HepG2 (cell line): ENCODE results near the gene TGM1. TPM values are rescaled to one million over a fixed set of nuclear protein-coding genes. Genes with fewer than 3 reads are reported as not detected.

Experiments used
- BHLHE40 ChIP-seq: IDR thresholded peaks from 2 replicates; pipeline ENCODE4 v1.6.1; 2011; ENCODE audit warnings: low read length, improper control_type of control experiment
- CBFB ChIP-seq: sonication (generic); formaldehyde crosslinking; IDR thresholded peaks from 2 replicates; pipeline ENCODE4 v1.4.0; 2020; ENCODE audit warnings: missing genetic modification reagents
- KLF13 ChIP-seq: sonication (generic); formaldehyde crosslinking; IDR thresholded peaks from 2 replicates; pipeline ENCODE4 v1.4.0; 2020; ENCODE audit warnings: mild to moderate bottlenecking, missing genetic modification reagents
- MAX ChIP-seq: IDR thresholded peaks from 2 replicates; pipeline ENCODE4 v1.6.1; 2012; ENCODE audit warnings: inconsistent platforms
- MBD4 ChIP-seq: IDR thresholded peaks from 2 replicates; pipeline ENCODE4 v1.6.1; 2012; ENCODE audit warnings: low read length, inconsistent platforms, borderline replicate concordance
- NFIB ChIP-seq: sonication (generic); formaldehyde crosslinking; IDR thresholded peaks from 2 replicates; pipeline ENCODE4 v1.9.0; 2021; ENCODE audit warnings: missing genetic modification reagents, mild to moderate bottlenecking, borderline replicate concordance
- NR1H2 ChIP-seq: sonication (generic); formaldehyde crosslinking; IDR thresholded peaks from 2 replicates; pipeline ENCODE4 v1.8.1; 2022; ENCODE audit warnings: low read depth, missing genetic modification reagents, borderline replicate concordance
- NRL ChIP-seq: sonication (generic); formaldehyde crosslinking; IDR thresholded peaks from 2 replicates; pipeline ENCODE4 v1.5.0; 2020; ENCODE audit warnings: missing genetic modification reagents, mild to moderate bottlenecking, moderate library complexity, borderline replicate concordance
- RBFOX2 ChIP-seq: fragments of 200-400 bp; formaldehyde crosslinking; IDR thresholded peaks from 2 replicates; pipeline ENCODE4 v1.6.1; 2017; ENCODE audit warnings: low read depth, mild to moderate bottlenecking, low read length
- RFX5 ChIP-seq: IDR thresholded peaks from 2 replicates; pipeline ENCODE4 v1.6.1; 2011; ENCODE audit warnings: low read depth, low read length, improper control_type of control experiment
- SP140L ChIP-seq: sonication (generic); formaldehyde crosslinking; IDR thresholded peaks from 2 replicates; pipeline ENCODE4 v1.4.0; 2020; ENCODE audit warnings: missing genetic modification reagents, borderline replicate concordance
- TAF1 ChIP-seq: sonication (generic); formaldehyde crosslinking; IDR thresholded peaks from 2 replicates; pipeline ENCODE4 v1.4.0; 2020; ENCODE audit warnings: missing genetic modification reagents
- TBP ChIP-seq: sonication (generic); formaldehyde crosslinking; IDR thresholded peaks from 2 replicates; pipeline ENCODE4 v1.5.0; 2020; ENCODE audit warnings: missing genetic modification reagents
- ZMAT5 ChIP-seq: sonication (generic); formaldehyde crosslinking; IDR thresholded peaks from 2 replicates; pipeline ENCODE4 v1.5.0; 2020; ENCODE audit warnings: mild to moderate bottlenecking, low read depth, missing genetic modification reagents, borderline replicate concordance
- ZNF136 ChIP-seq: sonication (generic); formaldehyde crosslinking; IDR thresholded peaks from 2 replicates; pipeline ENCODE4 v1.8.1; 2022; ENCODE audit warnings: low read depth, mild to moderate bottlenecking, moderate library complexity, missing genetic modification reagents
- ZNF232 ChIP-seq: sonication (generic); formaldehyde crosslinking; IDR thresholded peaks from 2 replicates; pipeline ENCODE4 v1.4.0; 2020; ENCODE audit warnings: missing genetic modification reagents, borderline replicate concordance
- ZNF276 ChIP-seq: sonication (generic); formaldehyde crosslinking; IDR thresholded peaks from 2 replicates; pipeline ENCODE4 v1.4.0; 2020; ENCODE audit warnings: mild to moderate bottlenecking, low read depth, missing genetic modification reagents
- ZNF30 ChIP-seq: sonication (generic); formaldehyde crosslinking; IDR thresholded peaks from 2 replicates; pipeline ENCODE4 v1.5.0; 2020; ENCODE audit warnings: mild to moderate bottlenecking, missing genetic modification reagents
- ZNF563 ChIP-seq: sonication (generic); formaldehyde crosslinking; IDR thresholded peaks from 2 replicates; pipeline ENCODE4 v1.8.0; 2022; ENCODE audit warnings: mild to moderate bottlenecking, moderate library complexity, missing genetic modification reagents
- ZNF7 ChIP-seq: IDR thresholded peaks from 2 replicates; pipeline ENCODE4 v1.6.1; 2016; ENCODE audit warnings: missing biosample characterization, missing genetic modification reagents
- ZNF775 ChIP-seq: sonication (generic); formaldehyde crosslinking; IDR thresholded peaks from 2 replicates; pipeline ENCODE4 v1.4.0; 2020; ENCODE audit warnings: missing genetic modification reagents, mild to moderate bottlenecking, moderate library complexity, borderline replicate concordance
- ZNF891 ChIP-seq: sonication (generic); formaldehyde crosslinking; IDR thresholded peaks from 2 replicates; pipeline ENCODE4 v1.5.0; 2020; ENCODE audit warnings: mild to moderate bottlenecking, missing genetic modification reagents
- polyA plus RNA-seq, 8 experiments: library from polyadenylated mRNA; depleted of rRNA in 3 of 8; stranded (reverse) in 7 of 8; unstranded in 1 of 8; fragments of >200 nt; fragmentation: Illumina TruSeq in 4 of 8; extraction: Trizol in 4 of 8; gene quantifications; 2 replicates each; pipeline versions ENCODE4 v1.2.1 to v1.2.3, GENCODE V29; 2011 to 2016; ENCODE audit warnings: low read depth in 4 of 8, missing spikeins in 1 of 8, mixed read lengths in 1 of 8; ENCODE audit not compliant: insufficient read depth in 1 of 8
- total RNA-seq, 5 experiments: library from RNA; depleted of rRNA; stranded (reverse); fragments of >200 nt; fragmentation: Illumina TruSeq; extraction: Trizol; gene quantifications; 2 replicates each; pipeline ENCODE4 v1.2.3, GENCODE V29; 2016; ENCODE audit warnings: low read depth in 1 of 5
- TF ChIP-seq, protein P1 (sequence below): sonication (generic); formaldehyde crosslinking; IDR thresholded peaks from 2 replicates; pipeline ENCODE4 v1.5.1; 2020; ENCODE audit warnings: missing genetic modification reagents, mild to moderate bottlenecking, borderline replicate concordance
- TF ChIP-seq, protein P2 (sequence below): IDR thresholded peaks from 2 replicates; pipeline ENCODE4 v1.6.1; 2016; ENCODE audit warnings: control low read depth

TGM1 gene
- total and polyA plus RNA-seq, 2 of the 13 experiments (the other 11 are each of a cell fraction or from before 2014, with no cell fraction given), result 3.2 to 10.6 TPM

DNA sequence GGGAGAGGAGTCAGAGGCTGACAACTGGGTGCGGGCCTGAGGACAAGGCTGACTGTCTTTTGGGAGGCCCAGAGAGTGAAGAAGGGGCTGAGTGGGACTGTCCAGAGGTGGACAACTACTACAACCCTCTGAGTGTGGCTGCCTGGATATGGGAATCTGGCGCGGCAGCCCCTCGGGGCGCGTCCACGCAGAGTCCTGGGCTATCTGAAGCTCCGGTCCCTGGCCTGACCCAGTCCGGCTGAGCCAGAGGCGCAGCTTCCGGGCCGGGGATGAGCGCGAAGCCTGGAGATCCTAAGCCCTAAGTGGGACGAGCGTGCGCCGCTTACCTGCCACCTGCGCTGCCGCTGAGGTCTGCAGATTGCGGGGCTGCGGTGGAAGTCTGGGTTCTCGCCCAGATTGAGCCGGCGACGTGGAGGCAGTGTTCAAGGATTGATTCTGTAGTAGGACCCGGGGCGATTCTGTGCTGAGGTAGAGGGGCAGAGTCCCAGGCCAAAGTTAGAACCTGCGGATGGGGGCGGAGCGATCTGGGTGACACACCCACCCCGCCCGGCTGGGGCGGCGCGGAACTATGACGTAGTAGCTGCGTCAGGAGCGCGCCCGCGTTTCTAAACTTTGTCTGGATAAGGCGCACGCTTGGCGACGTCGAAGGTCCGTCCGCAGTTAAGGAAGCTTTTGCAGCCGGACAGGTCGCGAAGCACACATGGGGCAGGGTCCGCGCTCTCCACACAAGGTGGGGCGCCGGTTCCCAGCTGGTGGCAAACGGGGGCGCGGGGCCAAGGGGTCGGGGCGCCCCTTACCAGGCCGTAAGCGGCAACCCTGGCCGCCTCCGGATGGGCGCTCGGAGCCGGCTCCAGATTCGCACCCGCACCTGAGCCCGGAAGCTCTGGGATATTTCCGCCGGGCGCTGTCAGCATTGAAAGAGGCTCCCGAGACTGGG is 36.5 kb upstream of the TGM1 start, which contains the start of the genes DHRS1 and NOP9 (continued):
- TF ChIP-seq ZNF775 (CRISPR knock-in tag) (peak; percentile 89; the same call in 1 of the 2 replicates), RBFOX2 (peak; percentile 94), NRL (peak; percentile 99), RFX5 (peak; percentile 79), ZNF7 (CRISPR knock-in tag) (no peak), MBD4 (no peak), ZMAT5 (CRISPR knock-in tag) (no peak), TAF1 (CRISPR knock-in tag) (peak; percentile 86; the same call in 1 of the 2 replicates), ZNF276 (CRISPR knock-in tag) (peak; percentile 83; the same call in 1 of the 2 replicates), BHLHE40 (no peak; the same call in 1 of the 2 replicates), ZNF136 (CRISPR knock-in tag) (peak; percentile 98), TBP (CRISPR knock-in tag) (peak; percentile 99), ZNF891 (CRISPR knock-in tag) (peak; percentile 98), KLF13 (CRISPR knock-in tag) (peak; percentile 48; the same call in 1 of the 2 replicates), ZNF232 (CRISPR knock-in tag) (peak; percentile 93; the same call in 1 of the 2 replicates), SP140L (peak; percentile 75; the same call in 1 of the 2 replicates), NFIB (CRISPR knock-in tag) (no peak), NR1H2 (peak; percentile 62; the same call in 1 of the 2 replicates), ZNF563 (CRISPR knock-in tag) (peak; percentile 93), ZNF30 (peak; percentile 47; the same call in 1 of the 2 replicates), CBFB (peak; percentile 72; the same call in 1 of the 2 replicates), MAX (no peak)
- TF ChIP-seq, protein P1, sequence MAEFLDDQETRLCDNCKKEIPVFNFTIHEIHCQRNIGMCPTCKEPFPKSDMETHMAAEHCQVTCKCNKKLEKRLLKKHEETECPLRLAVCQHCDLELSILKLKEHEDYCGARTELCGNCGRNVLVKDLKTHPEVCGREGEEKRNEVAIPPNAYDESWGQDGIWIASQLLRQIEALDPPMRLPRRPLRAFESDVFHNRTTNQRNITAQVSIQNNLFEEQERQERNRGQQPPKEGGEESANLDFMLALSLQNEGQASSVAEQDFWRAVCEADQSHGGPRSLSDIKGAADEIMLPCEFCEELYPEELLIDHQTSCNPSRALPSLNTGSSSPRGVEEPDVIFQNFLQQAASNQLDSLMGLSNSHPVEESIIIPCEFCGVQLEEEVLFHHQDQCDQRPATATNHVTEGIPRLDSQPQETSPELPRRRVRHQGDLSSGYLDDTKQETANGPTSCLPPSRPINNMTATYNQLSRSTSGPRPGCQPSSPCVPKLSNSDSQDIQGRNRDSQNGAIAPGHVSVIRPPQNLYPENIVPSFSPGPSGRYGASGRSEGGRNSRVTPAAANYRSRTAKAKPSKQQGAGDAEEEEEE (CRISPR knock-in tag), result peak; percentile 99; the same call in 1 of the 2 replicates
- TF ChIP-seq, protein P2, sequence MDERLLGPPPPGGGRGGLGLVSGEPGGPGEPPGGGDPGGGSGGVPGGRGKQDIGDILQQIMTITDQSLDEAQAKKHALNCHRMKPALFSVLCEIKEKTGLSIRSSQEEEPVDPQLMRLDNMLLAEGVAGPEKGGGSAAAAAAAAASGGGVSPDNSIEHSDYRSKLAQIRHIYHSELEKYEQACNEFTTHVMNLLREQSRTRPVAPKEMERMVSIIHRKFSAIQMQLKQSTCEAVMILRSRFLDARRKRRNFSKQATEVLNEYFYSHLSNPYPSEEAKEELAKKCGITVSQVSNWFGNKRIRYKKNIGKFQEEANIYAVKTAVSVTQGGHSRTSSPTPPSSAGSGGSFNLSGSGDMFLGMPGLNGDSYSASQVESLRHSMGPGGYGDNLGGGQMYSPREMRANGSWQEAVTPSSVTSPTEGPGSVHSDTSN, result peak; percentile 14; the same call in 1 of the 2 replicates
